IPS-NIHi11 (cell line): ENCODE results near the gene CSNK2A3.
"Not testable (repeated sequence)": the region's sequence is repeated elsewhere in the genome, so short reads cannot be mapped to it uniquely, and the experiment has no call there.

Experiments used
- DNase-seq: peaks from one replicate; pipeline ENCODE4 v3.0.0; 2012; ENCODE audit warnings: mixed read lengths, low spot score

The CSNK2A3 gene

GRCh38 chr11:11379661-11380060 is 26.6 kb upstream of the CSNK2A3 start:
- DNase-seq = no peak

DNA sequence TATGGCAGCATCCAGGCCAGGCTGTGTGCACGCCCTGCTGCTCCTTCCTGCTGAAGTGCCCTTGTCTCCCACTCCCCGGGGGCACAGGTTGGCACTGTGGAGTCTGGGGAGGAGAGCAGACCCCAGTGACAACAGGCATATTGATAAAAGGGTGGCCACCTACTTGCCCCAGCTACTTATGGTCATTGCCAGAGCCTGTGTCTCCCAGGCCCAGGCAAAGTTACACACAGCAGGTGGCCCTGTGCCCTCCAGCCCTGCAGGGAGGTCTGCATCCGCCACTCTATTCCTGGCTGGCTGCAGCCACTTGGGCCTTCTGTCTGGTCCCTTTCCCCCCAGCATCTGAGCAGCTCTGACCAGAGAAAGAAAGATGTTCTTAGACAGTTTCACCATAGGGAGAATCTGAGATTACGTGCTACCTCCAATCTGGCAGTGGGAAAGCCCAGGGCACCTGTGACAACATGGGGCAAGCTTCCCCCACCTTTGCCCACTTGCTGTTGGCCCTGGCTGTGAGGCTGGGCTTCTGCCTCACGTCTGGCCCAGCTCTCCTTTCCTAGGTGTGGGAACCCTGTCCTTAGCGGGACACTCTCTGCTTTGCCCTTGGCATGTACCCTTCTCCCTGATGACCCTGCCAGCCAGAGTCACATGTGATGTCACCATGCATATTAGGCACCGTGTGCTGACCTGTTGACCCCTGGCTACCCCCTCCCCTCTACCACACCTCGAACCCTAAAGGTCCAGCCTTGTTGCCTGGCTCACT is 25.3 kb upstream of the CSNK2A3 start:
- no peak for DNase-seq

DNA sequence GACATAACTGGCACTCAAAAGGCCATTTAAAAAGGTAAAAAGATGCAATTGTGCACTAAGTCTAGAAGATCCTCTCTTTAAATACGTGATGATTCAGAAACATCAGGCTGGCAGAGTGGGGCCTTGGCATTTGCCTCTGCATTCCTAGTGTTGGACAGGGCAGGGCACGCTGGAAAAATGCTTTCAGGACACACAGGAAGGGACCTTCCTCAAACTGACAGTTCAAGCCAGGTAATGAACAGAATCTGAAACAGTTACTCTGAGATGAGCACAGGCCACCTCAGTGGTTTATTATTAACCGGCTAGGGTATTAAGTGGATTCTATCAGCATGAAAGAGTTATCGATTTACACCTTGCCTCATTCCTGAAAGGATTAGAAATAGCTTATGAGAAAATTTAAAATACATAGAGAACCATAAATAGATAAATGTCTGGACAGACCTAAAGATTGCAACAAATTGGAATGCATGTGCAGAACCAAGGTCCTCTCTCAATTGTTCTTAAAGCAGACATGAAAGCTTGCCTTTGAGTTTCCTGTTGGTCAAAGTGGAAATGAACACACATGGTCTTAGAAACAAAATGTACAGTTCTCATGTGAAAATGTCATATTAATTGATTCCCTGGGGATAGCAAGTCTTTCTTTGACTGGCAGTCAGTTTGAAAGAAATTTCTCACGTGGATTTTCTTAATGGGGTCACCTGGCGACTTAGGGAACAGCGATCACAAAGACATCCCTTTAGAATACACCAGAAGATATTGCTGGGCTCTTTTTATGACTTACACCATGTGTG is 21.5 kb upstream of the CSNK2A3 start:
- no peak for DNase-seq

- DNase-seq = no peak
Measured at GRCh38 chr11:11373934-11374333, 20.9 kb upstream of the CSNK2A3 start.

DNA sequence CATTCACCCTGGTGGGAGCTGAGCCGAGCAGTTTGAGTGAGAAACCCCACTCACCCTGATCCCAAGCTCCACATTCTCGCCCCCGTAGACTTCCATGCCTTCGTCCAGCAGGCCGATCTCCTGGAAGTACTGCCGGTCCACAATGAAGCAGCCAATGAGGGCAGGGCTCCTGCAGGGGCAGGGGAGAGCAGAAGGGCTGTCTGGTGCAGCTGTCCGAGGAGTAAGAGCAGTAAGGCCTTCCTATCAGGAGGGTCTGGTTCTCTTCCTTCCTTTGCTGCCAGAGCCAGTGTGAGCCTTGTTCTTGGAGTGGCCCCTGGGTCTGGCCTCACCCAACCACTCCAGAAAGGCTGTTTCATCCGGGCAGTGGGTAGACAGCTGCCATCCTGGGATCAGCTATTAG is 19.4 kb upstream of the CSNK2A3 start:
- no peak for DNase-seq

DNA sequence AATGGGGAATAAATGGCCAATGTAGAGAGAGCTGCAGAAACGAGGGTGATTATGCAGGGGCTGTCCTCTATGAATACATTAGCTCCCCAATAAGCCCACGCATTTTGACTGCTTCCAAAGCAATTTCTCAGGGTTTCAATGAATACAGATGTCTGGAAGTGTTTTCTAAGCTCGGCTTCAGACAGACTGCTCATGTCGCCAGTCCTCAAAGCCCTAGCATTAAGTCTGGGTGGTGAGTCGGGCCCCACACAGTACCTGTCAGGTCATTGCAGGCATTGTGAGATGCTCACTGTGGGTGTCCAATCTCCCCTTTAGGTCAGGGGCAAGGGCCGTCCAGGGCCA is 17.9 kb upstream of the CSNK2A3 start:
- no peak for DNase-seq

DNA sequence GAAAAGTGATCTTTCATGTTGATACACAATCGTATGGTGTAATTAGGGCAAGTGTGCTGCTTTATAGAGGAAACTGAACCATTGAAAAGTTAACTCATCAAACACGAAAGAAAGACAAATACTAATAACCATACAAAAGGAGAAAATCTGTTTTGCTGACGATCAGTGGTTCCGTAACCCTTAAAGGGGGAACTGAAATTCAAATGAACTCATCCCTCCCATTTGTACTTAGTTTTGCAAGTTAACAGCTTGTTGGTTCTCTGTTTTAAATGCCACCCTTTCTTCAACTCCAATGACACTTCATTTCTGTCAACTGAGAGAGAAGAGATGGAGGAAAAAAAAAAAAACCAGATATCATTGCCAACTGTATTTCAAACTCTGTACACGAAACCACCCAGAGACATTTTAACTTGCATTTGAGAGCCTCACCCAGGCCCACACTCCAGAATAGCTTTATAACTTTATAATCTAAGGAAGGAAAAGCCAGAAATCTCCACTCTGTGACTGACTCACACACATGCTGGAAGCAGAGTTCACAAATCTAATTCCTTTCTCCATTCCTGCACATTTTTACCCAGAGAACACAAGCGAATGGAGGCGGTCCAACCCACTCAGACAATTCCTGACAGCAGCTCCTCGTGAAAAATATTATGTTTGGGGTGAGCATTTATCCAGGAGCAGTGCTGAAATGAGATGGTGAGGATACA is 17.4 kb upstream of the CSNK2A3 start:
- no peak for DNase-seq

DNA sequence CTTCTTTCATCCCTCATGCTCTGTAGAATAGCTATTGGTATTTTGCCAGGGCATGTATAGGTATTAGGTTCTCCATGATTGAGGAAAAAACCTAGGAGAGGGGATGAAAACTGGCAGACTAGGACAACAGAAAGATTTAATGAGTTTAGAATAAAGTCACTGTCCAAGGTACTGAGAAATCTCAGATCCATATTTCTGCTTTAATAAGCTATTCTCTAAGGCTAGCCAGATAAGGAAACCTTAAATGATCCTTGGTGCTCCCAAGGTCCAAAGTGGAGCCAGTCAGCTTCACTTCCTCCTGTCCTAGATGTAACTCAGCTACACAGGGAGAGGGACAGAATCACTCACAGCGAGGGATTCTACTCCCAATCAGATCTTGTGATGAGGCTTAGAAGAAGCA is 13.7 kb upstream of the CSNK2A3 start:
- DNase-seq = no peak

- no peak for DNase-seq
Measured at GRCh38 chr11:11363674-11364073, 10.6 kb upstream of the CSNK2A3 start.

- no peak for DNase-seq
Measured at GRCh38 chr11:11359611-11360010, 6.6 kb upstream of the CSNK2A3 start.

GRCh38 chr11:11356842-11357241 is 3.8 kb upstream of the CSNK2A3 start:
- no peak for DNase-seq

- DNase-seq = not testable (repeated sequence)
Measured at GRCh38 chr11:11351851-11352250, 1.2 kb downstream of the CSNK2A3 start.

DNA sequence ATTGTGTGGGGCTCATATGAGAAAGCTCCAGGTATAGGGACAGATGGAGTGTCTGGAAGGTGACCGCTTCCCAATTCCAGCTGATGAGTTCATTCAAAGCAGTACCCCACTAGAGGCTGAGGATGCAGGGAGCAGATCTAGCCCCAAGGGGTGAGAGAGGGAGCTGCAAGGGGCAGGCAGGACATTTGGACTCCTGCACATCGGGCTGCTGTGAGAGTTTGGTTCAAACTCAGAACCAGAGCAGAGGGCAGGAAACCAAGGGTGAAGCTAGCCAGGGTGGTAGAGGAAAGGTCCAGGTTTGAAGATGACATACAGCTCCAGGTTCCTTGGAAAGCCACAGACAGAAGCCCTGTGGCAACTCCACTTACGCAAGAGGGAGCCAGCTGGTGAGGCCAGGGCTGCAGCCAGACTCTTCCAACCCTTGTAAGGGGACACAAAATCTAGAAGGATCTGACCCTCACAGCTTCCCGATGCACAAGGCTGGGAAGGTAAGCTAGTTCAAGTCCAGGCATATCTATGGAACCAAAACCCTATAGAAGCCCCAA is 1.9 kb downstream of the CSNK2A3 start:
- no peak for DNase-seq

GRCh38 chr11:11349870-11350337 is 3.1 kb downstream of the CSNK2A3 start:
- DNase-seq = no peak

GRCh38 chr11:11349106-11349825 is 3.8 kb downstream of the CSNK2A3 start:
- no peak for DNase-seq

- DNase-seq = no peak
Measured at GRCh38 chr11:11348303-11348702, 4.7 kb downstream of the CSNK2A3 start.

DNA sequence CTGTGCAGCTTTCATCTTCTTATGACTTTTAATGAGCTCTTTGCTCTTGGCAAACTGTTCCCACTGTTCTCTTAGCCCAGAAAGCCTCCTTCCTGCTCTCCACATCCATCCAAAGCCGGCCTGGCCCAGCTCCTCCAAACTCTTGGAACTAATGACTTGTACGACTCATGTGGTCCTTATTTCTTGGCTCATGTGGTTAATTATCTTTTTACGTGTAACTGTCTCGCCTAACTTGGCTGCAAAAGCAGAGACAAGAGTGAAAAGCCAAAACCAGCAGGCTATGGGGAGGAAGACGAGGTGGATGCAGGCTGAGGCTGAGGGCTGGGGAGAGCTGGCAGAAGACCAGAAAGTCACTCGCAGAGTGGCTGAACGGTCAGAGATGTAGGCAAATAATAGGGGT is 5.5 kb downstream of the CSNK2A3 start:
- DNase-seq = no peak

DNA sequence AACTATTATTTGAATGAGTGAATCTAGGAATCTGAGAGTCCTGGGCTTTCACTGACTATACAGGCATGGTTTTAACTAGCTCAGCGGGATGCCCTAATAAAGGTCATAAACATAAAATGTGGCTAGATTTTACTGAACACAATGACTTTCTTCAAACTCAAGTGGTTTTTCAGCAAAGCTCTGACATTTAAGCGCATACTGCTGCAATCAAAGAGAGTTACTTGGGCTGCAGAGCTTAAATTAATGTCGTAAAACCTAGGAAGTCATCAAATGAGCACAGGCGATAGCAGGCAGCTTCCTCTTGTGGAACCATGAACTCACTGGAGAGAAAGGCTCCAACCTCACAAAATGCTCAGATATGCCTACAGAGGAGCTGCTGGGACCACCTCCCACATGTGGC is 6.7 kb downstream of the CSNK2A3 start:
- no peak for DNase-seq

- DNase-seq = no peak
Measured at GRCh38 chr11:11345099-11345498, 8.0 kb downstream of the CSNK2A3 start.

DNA sequence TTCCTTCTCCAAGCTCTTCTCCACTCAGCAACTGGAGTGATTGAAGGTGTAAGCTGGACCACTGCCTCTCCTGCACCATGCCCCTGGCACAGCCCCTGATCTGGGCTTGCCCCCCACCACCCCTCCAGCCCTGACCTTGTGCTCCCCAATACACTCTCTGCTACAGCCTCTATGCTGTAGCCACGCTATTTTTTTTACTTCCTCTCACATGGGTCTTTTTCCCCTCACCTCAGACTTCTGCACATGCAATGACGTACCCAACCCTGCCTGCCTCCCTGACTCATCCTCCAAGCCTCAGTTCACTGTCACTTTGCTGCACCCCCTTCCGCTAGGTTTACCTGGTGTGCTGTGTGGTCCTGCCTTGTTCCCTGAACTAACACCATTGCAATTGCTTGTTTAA is 9.0 kb downstream of the CSNK2A3 start:
- no peak for DNase-seq

DNA sequence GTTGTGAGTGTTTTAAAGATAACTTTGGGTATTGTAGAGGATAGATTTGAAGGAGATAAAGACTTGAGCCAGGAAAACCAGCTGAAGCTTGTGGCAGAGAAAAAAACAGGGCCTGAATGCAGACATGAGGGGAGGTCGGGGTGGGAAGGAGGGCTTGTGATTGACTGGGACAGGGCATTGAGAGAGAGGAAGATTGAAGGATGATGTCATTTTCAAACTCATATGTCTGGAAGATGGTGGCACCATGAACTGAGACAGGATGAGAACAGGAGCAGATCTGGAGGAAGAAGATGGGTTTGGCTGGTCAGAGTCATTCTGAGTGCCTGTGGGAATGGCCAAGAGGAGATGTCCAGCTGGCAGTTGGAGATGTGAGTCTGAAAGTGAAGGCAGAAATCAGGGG is 14.7 kb downstream of the CSNK2A3 start:
- DNase-seq = no peak

DNA sequence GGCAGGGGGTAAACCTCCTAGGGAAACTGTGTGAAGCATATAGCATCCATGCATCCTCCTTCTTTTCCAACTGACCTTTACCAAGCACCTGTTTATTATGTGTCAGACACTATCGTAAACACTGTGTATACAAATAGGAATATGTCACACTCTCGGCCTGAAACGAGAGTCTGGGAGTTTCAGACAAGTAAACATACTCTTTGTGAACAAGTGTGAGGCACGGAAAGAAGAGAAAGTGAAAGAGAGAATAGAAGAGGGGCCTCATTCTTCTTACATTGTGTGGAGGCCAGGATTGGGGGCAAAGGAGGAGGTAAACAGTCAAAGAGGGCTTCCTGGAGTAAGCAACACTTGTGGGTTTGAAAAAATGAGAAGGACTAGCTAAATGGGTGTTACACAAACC is 16.4 kb downstream of the CSNK2A3 start:
- DNase-seq = no peak
